ENCODE measurements around the gene MASP2. TPM values are rescaled to one million over a fixed set of nuclear protein-coding genes. Genes with fewer than 3 reads are reported as not detected.
A peak's percentile ranks its signal among the peaks of the same experiment; 100 is the strongest.
"Not testable (repeated sequence)": the region's sequence is repeated elsewhere in the genome, so short reads cannot be mapped to it uniquely, and the experiment has no call there.

Gene MASP2
- total RNA-seq, 1 donor from 2014 or later, result not detected

GRCh38 chr1:11051781-11052511 is 4.9 kb upstream of the MASP2 start:
- H3K4me1 ChIP-seq, result no peaks in the 10 kb centered on the region
- DNase-seq (peak; percentile 18), ATAC-seq (no peak)
- no peaks in the 10 kb centered on the region for H3K9me3 ChIP-seq
- intact Hi-C loops (cut with DNase I), result no loop called here
- H3K27me3 ChIP-seq (ENCODE audit: low read depth), result no peaks in the 10 kb centered on the region
- TF ChIP-seq CTCF (IDR thresholded peaks at IDR 0.05), result no peak
- H3K27ac ChIP-seq, result no peak overlapping the region
- peaks cover 24% of the 10 kb centered on the region for H3K36me3 ChIP-seq
- H3K4me3 ChIP-seq, result no peak overlapping the region

- H3K9me3 ChIP-seq; ATAC-seq; DNase-seq; H3K27me3 ChIP-seq (ENCODE audit: low read depth); H3K4me3 ChIP-seq; intact Hi-C loops (cut with DNase I); H3K27ac ChIP-seq; H3K4me1 ChIP-seq: not testable (repeated sequence)
- peaks cover 16% of the 10 kb centered on the region for H3K36me3 ChIP-seq
Measured at GRCh38 chr1:11051121-11051520, 4.1 kb upstream of the MASP2 start.

- H3K4me1 ChIP-seq, result no peaks in the 10 kb centered on the region
- H3K36me3 ChIP-seq, result no peaks in the 10 kb centered on the region
- intact Hi-C loops (cut with DNase I), result no loop called here
- no peak overlapping the region for H3K27ac ChIP-seq
- H3K4me3 ChIP-seq, result no peak overlapping the region
- no peak for DNase-seq
- H3K27me3 ChIP-seq (ENCODE audit: low read depth), result no peaks in the 10 kb centered on the region
- ATAC-seq, result no peak
- no peaks in the 10 kb centered on the region for H3K9me3 ChIP-seq
- no peak for TF ChIP-seq CTCF (IDR thresholded peaks at IDR 0.05)
Measured at GRCh38 chr1:11046270-11046566, 821 bp downstream of the MASP2 start.

GRCh38 chr1:11045428-11046269 is 1.4 kb downstream of the MASP2 start:
- DNase-seq, result peak; percentile 32

GRCh38 chr1:11044849-11045427 is 2.1 kb downstream of the MASP2 start:
- Histone ChIP-seq H3K4me1 (no peaks in the 10 kb centered on the region), H3K4me3 (no peak overlapping the region), H3K27ac (no peak overlapping the region), H3K36me3 (no peaks in the 10 kb centered on the region), H3K9me3 (no peaks in the 10 kb centered on the region), H3K27me3 (ENCODE audit: low read depth) (no peaks in the 10 kb centered on the region)
- DNase-seq, result peak; percentile 32
- TF ChIP-seq CTCF (IDR thresholded peaks at IDR 0.05), result no peak
- ATAC-seq, result no peak
- intact Hi-C loops (cut with DNase I), result no loop called here

More at GRCh38 chr1:11045428-11046269, 1.4 kb downstream of the MASP2 start:
- H3K9me3 ChIP-seq, result no peaks in the 10 kb centered on the region
- TF ChIP-seq CTCF (IDR thresholded peaks at IDR 0.05), result no peak
- H3K4me1 ChIP-seq, result no peaks in the 10 kb centered on the region
- no peak overlapping the region for H3K27ac ChIP-seq
- no peaks in the 10 kb centered on the region for H3K27me3 ChIP-seq (ENCODE audit: low read depth)
- no peaks in the 10 kb centered on the region for H3K36me3 ChIP-seq
- peak in 1 of 2 donors; percentile 11 for ATAC-seq
- intact Hi-C loops (cut with DNase I), result no loop called here
- H3K4me3 ChIP-seq, result no peak overlapping the region

All from lower lobe of right lung (tissue), 2 donors.